T-helper 9 cell (primary cell): ENCODE results near the gene ZNF324.
A peak's percentile ranks its signal among the peaks of the same experiment; 100 is the strongest.
"Not testable (repeated sequence)": the region's sequence is repeated elsewhere in the genome, so short reads cannot be mapped to it uniquely, and the experiment has no call there.

Experiments
- DNase-seq: peaks from one replicate; pipeline ENCODE4 v3.0.0-alpha.2; 2020

Gene ZNF324

DNA sequence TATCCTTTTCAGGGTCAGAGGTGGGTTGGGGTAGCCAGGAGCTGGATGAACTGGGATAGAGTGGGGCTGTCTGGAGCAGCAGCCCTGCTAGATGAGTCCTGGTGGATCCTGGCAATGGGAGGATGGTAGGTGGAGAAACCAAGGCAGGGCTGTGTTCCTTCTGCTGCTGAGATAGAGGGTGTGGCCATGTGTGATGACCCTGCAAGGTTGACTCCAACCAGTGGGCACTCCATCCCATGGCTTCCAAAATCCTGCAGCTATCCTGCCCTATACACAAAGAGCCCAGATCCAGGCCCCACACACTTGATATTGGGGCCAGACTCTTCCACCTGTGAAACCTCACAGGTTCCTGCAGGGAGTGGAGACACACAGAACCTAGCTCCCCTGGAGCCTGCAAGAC, 6.9 kb downstream of the ZNF324 start:
- DNase-seq = no peak

DNA sequence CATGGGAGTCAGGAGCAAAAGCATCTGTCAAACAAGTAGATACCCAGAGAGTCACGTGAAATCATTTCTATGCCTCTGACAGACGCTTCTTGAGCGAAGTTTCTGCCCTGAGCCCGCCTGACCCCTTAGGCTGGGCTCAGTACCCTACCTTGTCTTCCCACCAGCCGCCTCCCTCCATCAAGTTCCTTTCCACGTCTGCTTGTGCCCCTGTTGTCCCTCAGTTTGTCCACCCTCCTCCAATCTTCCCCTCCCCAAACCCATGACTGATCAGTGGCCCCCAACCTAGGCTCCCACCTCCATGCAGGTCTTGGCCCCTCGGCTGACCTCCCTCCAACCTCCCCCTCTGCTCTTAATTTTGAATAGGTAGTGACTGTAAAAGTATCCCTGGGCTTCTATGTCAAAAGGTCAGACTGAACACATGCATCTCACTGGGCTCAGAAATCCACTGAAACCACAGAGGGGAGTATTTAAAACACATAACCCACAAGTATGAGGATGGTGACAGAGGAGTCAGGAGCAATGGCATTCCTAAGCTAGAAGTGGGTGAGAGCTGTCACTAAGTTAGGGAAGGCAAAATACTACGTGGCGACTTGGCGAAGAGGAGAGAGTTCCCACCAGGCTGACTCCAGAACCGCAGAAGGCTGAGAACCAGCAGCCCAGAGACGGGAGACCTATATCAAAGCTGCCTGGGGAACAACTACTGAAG, 7.6 kb downstream of the ZNF324 start:
- no peak for DNase-seq

DNA sequence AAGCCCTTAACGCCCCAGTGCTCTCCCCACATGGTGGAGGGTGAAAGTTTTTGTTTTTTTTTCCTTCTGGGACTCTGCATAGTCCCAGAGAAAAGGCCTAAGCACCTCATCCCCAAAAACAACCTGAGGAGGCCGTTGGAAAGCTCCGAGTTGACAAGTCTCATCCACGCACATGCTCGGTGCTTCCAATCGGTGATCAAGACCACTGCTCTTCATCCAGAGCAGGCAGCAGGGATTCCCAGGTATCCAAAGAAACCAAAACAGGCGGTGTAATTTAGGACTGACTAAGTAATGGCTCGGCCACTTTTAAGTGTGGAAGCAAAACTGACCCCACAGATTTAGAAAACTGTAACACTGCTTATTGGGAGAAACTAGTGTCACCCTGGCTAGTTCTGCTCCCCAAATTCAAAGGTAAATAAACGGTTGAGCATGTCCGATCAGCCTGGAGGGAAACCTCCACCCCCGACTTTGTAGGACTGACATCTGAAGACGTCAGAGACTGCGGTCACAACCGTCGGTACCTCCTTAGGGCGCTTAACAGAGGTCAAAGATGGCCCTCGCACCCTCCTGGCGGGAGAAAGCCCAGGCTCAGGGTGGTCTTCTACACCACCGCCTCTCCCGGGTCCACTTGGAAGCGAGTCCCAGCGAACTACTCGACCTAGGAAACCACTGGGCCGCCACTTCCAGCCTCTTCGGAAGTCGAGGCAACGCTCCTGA, 8.3 kb downstream of the ZNF324 start:
- no peak for DNase-seq

- peak; percentile 90 for DNase-seq
Measured at GRCh38 chr19:58475714-58476497, 9.0 kb downstream of the ZNF324 start, which contains the start of gene ZNF446. TSS of gene ZNF446 (plus strand) at chr19:58476352. CDS start at chr19:58477219, 867 bp downstream.

- no peak for DNase-seq
Measured at GRCh38 chr19:58476498-58477015, 9.7 kb downstream of the ZNF324 start.

GRCh38 chr19:58477130-58477529, 10.2 kb downstream of the ZNF324 start:
- DNase-seq = no peak

DNA sequence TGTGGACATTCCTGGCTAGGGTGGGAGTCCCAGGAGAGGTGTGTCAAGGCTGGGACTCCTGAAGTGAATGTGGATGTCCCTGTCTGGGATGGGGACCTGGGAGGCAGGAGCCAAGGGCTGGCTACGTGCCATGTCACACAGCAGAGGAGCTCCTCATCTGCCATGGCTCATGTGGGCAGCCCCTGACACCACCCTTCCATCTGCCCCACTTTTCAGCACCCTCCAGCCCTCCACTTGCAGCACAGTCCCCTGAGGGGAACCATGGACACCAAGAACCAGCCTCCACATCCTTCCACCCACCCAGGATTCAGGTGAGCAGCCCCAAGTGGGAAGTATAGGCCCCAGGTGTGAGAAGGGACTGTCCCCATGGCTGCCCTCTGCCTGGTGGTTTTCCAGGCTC, 11.0 kb downstream of the ZNF324 start:
- no peak for DNase-seq

DNA sequence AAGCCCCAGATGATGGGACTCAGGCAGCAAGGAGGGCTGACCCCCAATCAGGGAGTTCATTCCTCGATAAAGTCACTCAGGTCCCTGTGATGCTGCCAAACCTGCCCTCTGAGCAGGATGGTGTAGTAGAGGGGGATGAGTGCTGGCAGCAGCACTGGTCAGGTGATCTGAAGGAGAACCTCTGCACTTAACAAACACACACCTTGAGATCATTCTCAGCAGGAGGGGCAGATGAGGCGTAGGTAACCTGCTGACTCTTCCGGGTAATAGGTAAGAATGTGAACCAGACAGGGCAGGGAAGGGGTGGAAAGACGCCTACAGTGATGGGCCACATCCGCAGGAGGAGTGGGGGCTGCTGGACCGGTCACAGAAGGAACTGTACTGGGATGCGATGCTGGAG, 12.4 kb downstream of the ZNF324 start:
- no peak for DNase-seq

GRCh38 chr19:58479736-58480480, 13.0 kb downstream of the ZNF324 start:
- no peak for DNase-seq

- no peak for DNase-seq
Measured at GRCh38 chr19:58480481-58480830, 13.6 kb downstream of the ZNF324 start.

GRCh38 chr19:58480831-58481230, 14.0 kb downstream of the ZNF324 start:
- DNase-seq = no peak

DNA sequence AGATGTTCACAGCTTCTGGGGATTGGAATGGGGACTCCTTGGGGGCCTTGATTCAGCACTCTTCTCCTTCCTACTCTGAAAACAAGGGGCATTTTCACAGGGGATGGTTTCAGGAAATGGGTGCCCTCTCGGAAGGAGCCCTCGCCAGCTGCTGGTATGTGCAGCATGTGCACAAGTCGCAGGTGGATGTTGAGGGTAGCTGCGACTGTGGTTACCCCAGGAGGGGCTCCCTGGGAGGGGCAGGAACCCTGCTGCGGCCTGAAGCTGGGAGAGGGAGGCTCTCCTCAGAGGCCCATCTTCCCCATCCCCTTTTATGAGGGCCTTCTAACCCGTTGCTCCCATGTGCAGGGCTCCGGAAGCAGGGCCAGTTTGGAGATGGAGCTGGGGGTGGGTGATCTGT, 15.5 kb downstream of the ZNF324 start:
- DNase-seq = no peak

DNA sequence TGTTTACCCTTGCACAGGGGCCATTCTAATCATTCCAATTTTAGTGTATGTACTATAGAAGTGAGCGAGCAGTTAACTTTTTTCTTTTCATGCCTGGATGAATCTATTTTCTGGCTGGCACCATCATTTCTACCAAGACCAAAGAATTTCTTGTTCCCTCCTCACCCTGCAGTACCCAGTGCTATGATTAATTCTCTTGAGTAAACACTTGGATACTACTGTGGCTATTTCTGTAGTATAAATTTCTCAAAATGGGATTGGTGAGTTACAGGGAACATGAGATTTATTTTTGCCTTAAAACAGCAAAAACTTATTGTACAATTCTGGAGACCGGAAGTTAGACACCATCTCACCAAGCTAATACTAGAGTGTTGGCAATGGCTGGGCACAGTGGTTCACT, 16.9 kb downstream of the ZNF324 start:
- no peak for DNase-seq

GRCh38 chr19:58484349-58484748, 17.5 kb downstream of the ZNF324 start:
- not testable (repeated sequence) for DNase-seq

DNA sequence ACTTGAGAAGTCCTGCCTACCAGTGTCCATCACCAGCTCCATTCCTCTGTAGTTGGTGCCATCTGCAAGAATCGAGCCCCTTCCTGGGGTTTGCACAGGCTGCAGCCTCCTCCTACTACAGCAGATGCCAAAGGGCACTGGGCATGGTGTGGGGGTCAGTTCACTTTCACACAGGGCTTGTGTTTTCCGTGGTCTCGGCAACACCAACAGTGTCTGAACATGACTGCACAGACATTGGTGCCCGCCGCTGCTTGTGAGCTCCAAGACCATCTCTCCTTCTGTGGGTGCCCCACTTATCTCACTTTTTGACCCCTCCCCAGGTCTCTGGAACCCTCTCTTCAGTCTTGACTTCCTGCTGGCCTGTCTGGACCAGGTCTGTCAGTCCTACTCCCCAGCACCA, 24.5 kb downstream of the ZNF324 start:
- no peak for DNase-seq

- no peak for DNase-seq
Measured at GRCh38 chr19:58492265-58492664, 25.4 kb downstream of the ZNF324 start.

DNA sequence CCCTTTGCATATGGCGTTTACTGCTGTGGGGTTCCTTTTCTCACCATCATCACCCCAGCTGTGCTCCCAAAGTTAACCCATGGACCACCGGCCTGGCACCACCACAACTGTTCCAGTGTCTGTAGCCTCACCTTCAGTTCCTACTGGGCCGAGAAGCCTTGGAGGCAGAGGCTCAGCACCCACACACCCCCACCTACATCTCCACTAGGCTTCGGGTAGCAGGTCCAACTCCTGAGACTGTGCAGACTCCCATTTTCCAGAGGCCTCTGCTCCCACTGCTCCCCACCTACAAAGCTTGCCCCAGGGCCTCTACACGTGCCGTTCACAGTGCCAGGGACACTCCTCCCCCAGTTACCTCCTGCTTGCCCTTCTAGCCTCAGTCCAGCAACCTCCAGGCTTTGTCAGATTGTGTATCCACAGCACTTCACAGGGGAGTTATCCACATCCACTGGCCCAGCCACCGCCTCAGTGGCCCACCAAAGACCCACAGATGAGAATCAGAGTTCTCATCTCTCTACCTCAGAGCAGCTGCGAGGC, 30.8 kb downstream of the ZNF324 start:
- DNase-seq = no peak

DNA sequence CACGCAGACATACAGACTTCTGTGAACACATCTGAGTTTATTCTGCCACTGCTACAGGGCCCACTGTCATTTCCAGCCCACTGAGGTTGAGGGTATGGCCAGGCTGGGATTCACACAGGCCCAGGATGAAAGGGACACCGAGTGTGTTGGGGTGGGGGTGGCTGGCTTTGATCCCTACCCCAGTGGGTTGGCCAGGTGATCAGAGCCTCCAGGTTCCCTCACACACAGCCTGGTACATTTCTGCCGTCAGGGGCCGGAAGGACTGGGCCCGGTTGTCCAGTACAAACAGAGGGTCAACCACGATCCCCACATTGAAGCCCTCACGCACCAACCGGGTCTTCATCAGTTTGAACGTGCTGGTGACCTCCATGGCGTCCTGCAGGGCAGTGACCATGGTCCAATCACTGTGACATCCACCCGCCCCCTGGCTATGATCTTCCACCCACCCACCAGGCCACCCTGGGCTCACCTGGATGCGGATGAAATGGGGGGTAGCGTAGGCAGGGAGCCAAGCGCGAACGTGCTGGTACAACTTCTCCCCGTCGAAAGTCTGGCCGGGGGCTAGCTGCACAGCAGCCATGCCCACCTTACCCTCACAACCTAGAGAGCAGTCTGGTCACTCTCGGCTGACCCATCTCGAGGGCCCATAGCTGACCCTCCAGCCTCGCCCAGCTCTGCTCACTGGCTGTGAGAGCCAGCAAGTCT, 31.6 kb downstream of the ZNF324 start:
- no peak for DNase-seq

DNA sequence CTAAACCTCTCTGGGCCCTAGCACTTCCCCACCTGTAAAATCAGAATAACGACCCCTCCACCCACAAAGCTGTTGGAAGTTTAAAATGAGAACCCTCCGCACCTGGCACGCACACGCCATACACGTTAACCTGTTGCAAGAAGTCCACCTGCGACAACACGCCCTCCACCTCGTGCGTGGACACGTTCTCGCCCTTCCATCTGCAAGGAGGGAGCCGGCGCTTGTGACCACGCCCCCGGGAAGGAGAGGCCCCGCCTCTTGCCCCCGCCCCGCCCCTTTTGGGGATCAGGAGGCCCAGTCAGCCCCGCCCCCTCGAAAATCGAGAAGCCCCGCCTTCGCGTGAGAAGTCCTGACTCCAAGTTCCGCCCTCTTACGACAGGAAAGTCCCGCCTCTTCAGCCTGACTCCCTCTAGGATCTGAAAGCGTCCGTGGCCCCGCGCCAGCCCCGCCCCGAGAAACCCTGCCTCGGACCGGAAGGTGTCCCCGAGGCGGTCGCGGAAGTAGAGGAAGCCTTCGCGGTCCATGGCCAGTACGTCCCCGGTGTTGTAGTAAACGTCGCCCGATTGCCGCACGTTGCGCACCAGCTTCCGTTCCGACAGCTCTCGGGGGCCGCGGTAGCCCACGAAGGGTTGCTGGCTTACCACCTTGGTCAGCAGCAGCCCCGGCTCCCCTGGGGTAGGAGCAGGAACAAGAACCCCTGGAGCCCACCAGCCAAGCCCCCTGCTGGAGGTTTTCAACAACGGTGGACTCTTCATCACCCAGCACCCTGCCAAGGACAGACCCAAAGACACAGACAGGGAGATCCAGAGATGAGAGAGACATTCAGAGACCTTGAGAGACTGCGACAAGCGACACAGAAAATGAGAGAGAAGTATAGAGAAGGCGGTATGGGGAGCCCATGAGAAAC, 32.4 kb downstream of the ZNF324 start:
- peak; percentile 90 for DNase-seq

DNA sequence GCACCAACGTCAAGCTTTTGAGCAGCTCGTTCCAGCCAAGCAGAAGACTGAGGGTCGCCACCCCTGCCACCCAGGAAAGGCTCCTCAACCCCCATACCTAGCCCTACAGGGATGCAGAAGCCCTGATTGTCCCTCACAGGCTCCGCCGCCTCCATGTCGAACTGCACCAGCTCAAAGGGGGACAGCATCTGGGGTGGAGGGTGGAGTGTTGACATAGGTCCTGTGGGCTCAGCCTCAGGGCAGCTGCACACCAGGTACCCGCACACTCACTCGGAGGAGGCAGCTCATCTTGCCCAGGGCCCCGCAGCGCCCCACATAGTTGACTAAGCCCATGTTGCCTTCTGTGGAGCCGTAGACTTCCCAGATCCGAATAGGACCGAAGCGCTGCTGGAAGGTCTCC, 33.4 kb downstream of the ZNF324 start:
- DNase-seq = no peak
